ENCODE measurements around the gene COL13A1. TPM values are rescaled to one million over a fixed set of nuclear protein-coding genes. Genes with fewer than 3 reads are reported as not detected.
A peak's percentile ranks its signal among the peaks of the same experiment; 100 is the strongest.

The COL13A1 gene
- total RNA-seq, 8 experiments from 2014 or later = 0.27 to 50.6 (median 7.2) TPM

GRCh38 chr10:69831231-69831855, 29.6 kb downstream of the COL13A1 start:
- in situ Hi-C loops (cut with MboI; ENCODE audit: low pct_unique_long_range_greater_than_20kb in 2 of 9, low sequenced_read_pairs in 9 of 9, unreplicated experiment in 9 of 9) = no loop called here
- Histone ChIP-seq H3K4me3 (no peak overlapping the region), H3K4me1 (replicated peaks in 1 of 2) (peaks cover 20 to 21% of the 10 kb centered on the region in 2 donors), H3K27ac (no peak overlapping the region)
- 43 to 93% (median 67%) methylated on average over 1 to 3 of the region's 5 CpGs; no CpG with 5 or more reads in 4 of the 10 experiments for WGBS, 10 experiments
- no peak for ATAC-seq (replicated peaks in 6 of 8)

GRCh38 chr10:69835233-69835632, 33.5 kb downstream of the COL13A1 start:
- ATAC-seq (replicated peaks in 6 of 8) = no peak
- in situ Hi-C loops (cut with MboI; ENCODE audit: low pct_unique_long_range_greater_than_20kb in 2 of 9, low sequenced_read_pairs in 9 of 9, unreplicated experiment in 9 of 9) = no loop called here
- Histone ChIP-seq H3K27ac (no peak overlapping the region), H3K4me1 (replicated peaks in 1 of 2) (peaks cover 25 to 28% of the 10 kb centered on the region in 2 donors), H3K4me3 (no peak overlapping the region)
- 50 to 100% (median 94%) methylated on average over 1 to 3 of the region's 6 CpGs; no CpG with 5 or more reads in 3 of the 10 experiments for WGBS, 10 experiments

GRCh38 chr10:69835875-69836730, 34.4 kb downstream of the COL13A1 start:
- H3K4me3 ChIP-seq = no peak overlapping the region
- 40 to 100% (median 72%) methylated on average over 1 to 2 of the region's 8 CpGs; no CpG with 5 or more reads in 6 of the 10 experiments for WGBS, 10 experiments
- no peak overlapping the region for H3K27ac ChIP-seq
- in situ Hi-C loops (cut with MboI; ENCODE audit: low pct_unique_long_range_greater_than_20kb in 2 of 9, low sequenced_read_pairs in 9 of 9, unreplicated experiment in 9 of 9) = no loop called here
- peaks cover 32 to 35% of the 10 kb centered on the region in 2 donors for H3K4me1 ChIP-seq (replicated peaks in 1 of 2)
- peak; percentile 62 to 88 (median 83) for ATAC-seq (replicated peaks in 6 of 8)

- H3K4me1 ChIP-seq (replicated peaks in 1 of 2) = peaks cover 33 to 41% of the 10 kb centered on the region in 2 donors
- no peak overlapping the region for H3K4me3 ChIP-seq
- ATAC-seq (replicated peaks in 6 of 8) = no peak
- WGBS, 10 experiments = 81 to 100% (median 94%) methylated on average over 1 to 3 of the region's 6 CpGs; no CpG with 5 or more reads in 7 of the 10 experiments
- in situ Hi-C loops (cut with MboI; ENCODE audit: low pct_unique_long_range_greater_than_20kb in 2 of 9, low sequenced_read_pairs in 9 of 9, unreplicated experiment in 9 of 9) = no loop called here
- H3K27ac ChIP-seq = no peak overlapping the region
These were observed 35.0 kb downstream of the COL13A1 start for GRCh38 chr10:69836731-69837030.

GRCh38 chr10:69837261-69837660, 35.6 kb downstream of the COL13A1 start:
- Histone ChIP-seq H3K27ac (no peak overlapping the region), H3K4me1 (replicated peaks in 1 of 2) (peaks cover 37 to 45% of the 10 kb centered on the region in 2 donors), H3K4me3 (no peak overlapping the region)
- no peak for ATAC-seq (replicated peaks in 6 of 8)
- in situ Hi-C loops (cut with MboI; ENCODE audit: low pct_unique_long_range_greater_than_20kb in 2 of 9, low sequenced_read_pairs in 9 of 9, unreplicated experiment in 9 of 9) = no loop called here
- WGBS, 10 experiments = 67 to 100% (median 96%) methylated on average over 1 to 3 of the region's 5 CpGs; no CpG with 5 or more reads in 4 of the 10 experiments

GRCh38 chr10:69838418-69838817, 36.7 kb downstream of the COL13A1 start:
- no peak overlapping the region for H3K27ac ChIP-seq
- in situ Hi-C loops (cut with MboI; ENCODE audit: low pct_unique_long_range_greater_than_20kb in 2 of 9, low sequenced_read_pairs in 9 of 9, unreplicated experiment in 9 of 9) = no loop called here
- peaks cover 41 to 45% of the 10 kb centered on the region in 2 donors for H3K4me1 ChIP-seq (replicated peaks in 1 of 2)
- H3K4me3 ChIP-seq = no peak overlapping the region
- WGBS, 10 experiments = 69 to 100% (median 85%) methylated on average over 1 to 4 of the region's 5 CpGs; no CpG with 5 or more reads in 2 of the 10 experiments
- ATAC-seq (replicated peaks in 6 of 8) = no peak

- ATAC-seq (replicated peaks in 6 of 8) = peak in 5 of 8 experiments; percentile 36 to 54 (median 44)
- Histone ChIP-seq H3K4me1 (replicated peaks in 1 of 2) (peaks cover 41 to 45% of the 10 kb centered on the region in 2 donors), H3K27ac (no peak overlapping the region), H3K4me3 (no peak overlapping the region)
- in situ Hi-C loops (cut with MboI; ENCODE audit: low pct_unique_long_range_greater_than_20kb in 2 of 9, low sequenced_read_pairs in 9 of 9, unreplicated experiment in 9 of 9) = no loop called here
- 10 to 86% (median 67%) methylated on average over 2 to 10 of the region's 11 CpGs for WGBS, 10 experiments
These were observed 37.1 kb downstream of the COL13A1 start for GRCh38 chr10:69838853-69839252.

- WGBS, 10 experiments = 58 to 100% (median 73%) methylated on average over 1 to 7 of the region's 17 CpGs; no CpG with 5 or more reads in 3 of the 10 experiments
- in situ Hi-C loops (cut with MboI; ENCODE audit: low pct_unique_long_range_greater_than_20kb in 2 of 9, low sequenced_read_pairs in 9 of 9, unreplicated experiment in 9 of 9) = no loop called here
- Histone ChIP-seq H3K27ac (no peak overlapping the region), H3K4me3 (no peak overlapping the region), H3K4me1 (replicated peaks in 1 of 2) (peaks cover 44 to 45% of the 10 kb centered on the region in 2 donors)
- no peak for ATAC-seq (replicated peaks in 6 of 8)
These were observed 38.1 kb downstream of the COL13A1 start for GRCh38 chr10:69839696-69840345.

- no peak overlapping the region for H3K27ac ChIP-seq
- peaks cover 45 to 47% of the 10 kb centered on the region in 2 donors for H3K4me1 ChIP-seq (replicated peaks in 1 of 2)
- H3K4me3 ChIP-seq = no peak overlapping the region
- ATAC-seq (replicated peaks in 6 of 8) = no peak
- in situ Hi-C loops (cut with MboI; ENCODE audit: low pct_unique_long_range_greater_than_20kb in 2 of 9, low sequenced_read_pairs in 9 of 9, unreplicated experiment in 9 of 9) = no loop called here
- 60% methylated on average over 1 of the region's 9 CpGs; no CpG with 5 or more reads in 8 of the 10 experiments for WGBS, 10 experiments
These were observed 39.1 kb downstream of the COL13A1 start for GRCh38 chr10:69840773-69841172.

- H3K4me3 ChIP-seq = no peak overlapping the region
- H3K4me1 ChIP-seq (replicated peaks in 1 of 2) = peaks cover 42 to 52% of the 10 kb centered on the region in 2 donors
- H3K27ac ChIP-seq = no peak overlapping the region
- 65 to 100% (median 73%) methylated on average over 2 to 8 of the region's 8 CpGs; no CpG with 5 or more reads in 5 of the 10 experiments for WGBS, 10 experiments
- no peak for ATAC-seq (replicated peaks in 6 of 8)
- in situ Hi-C loops (cut with MboI; ENCODE audit: low pct_unique_long_range_greater_than_20kb in 2 of 9, low sequenced_read_pairs in 9 of 9, unreplicated experiment in 9 of 9) = no loop called here
These were observed 40.3 kb downstream of the COL13A1 start for GRCh38 chr10:69842020-69842419.

GRCh38 chr10:69842882-69843281, 41.2 kb downstream of the COL13A1 start:
- H3K4me3 ChIP-seq = no peak overlapping the region
- no peak for ATAC-seq (replicated peaks in 6 of 8)
- in situ Hi-C loops (cut with MboI; ENCODE audit: low pct_unique_long_range_greater_than_20kb in 2 of 9, low sequenced_read_pairs in 9 of 9, unreplicated experiment in 9 of 9) = no loop called here
- 70 to 100% (median 88%) methylated on average over 1 to 7 of the region's 10 CpGs; no CpG with 5 or more reads in 4 of the 10 experiments for WGBS, 10 experiments
- H3K4me1 ChIP-seq (replicated peaks in 1 of 2) = peaks cover 47 to 60% of the 10 kb centered on the region in 2 donors
- H3K27ac ChIP-seq = no peak overlapping the region

- no peak overlapping the region for H3K27ac ChIP-seq
- WGBS, 10 experiments = 83 to 100% (median 95%) methylated on average over 1 to 5 of the region's 6 CpGs; no CpG with 5 or more reads in 1 of the 10 experiments
- no peak overlapping the region for H3K4me3 ChIP-seq
- ATAC-seq (replicated peaks in 6 of 8) = no peak
- peaks cover 52 to 65% of the 10 kb centered on the region in 2 donors for H3K4me1 ChIP-seq (replicated peaks in 1 of 2)
- in situ Hi-C loops (cut with MboI; ENCODE audit: low pct_unique_long_range_greater_than_20kb in 2 of 9, low sequenced_read_pairs in 9 of 9, unreplicated experiment in 9 of 9) = no loop called here
These were observed 42.2 kb downstream of the COL13A1 start for GRCh38 chr10:69843923-69844322.

- WGBS, 10 experiments = 56 to 94% (median 76%) methylated on average over 1 to 2 of the region's 2 CpGs; no CpG with 5 or more reads in 2 of the 10 experiments
- peaks cover 52 to 65% of the 10 kb centered on the region in 2 donors for H3K4me1 ChIP-seq (replicated peaks in 1 of 2)
- ATAC-seq (replicated peaks in 6 of 8) = no peak
- no peak overlapping the region for H3K4me3 ChIP-seq
- H3K27ac ChIP-seq = no peak overlapping the region
- in situ Hi-C loops (cut with MboI; ENCODE audit: low pct_unique_long_range_greater_than_20kb in 2 of 9, low sequenced_read_pairs in 9 of 9, unreplicated experiment in 9 of 9) = no loop called here
These were observed 43.0 kb downstream of the COL13A1 start for GRCh38 chr10:69844698-69845097.
